Measurements from ENCODE around the gene SP4.

DNA sequence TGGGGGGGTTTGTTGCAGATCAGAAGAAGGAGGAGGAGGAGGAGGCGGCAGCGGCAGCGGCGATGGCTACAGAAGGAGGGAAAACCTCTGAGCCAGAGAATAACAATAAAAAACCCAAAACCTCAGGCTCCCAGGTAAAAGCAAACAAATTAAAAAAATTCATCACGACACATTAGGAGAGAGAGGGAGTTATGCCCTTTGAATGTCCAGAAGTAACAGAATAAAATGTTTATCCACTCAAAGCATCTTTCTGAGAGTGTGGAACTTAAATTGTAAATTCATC, 717 bp downstream of the SP4 start:
- no peak for TF ChIP-seq CTCF (conservative IDR thresholded peaks at IDR 0.05; ENCODE audit: low read length)
- TF ChIP-seq EZH2phosphoT487 (IDR thresholded peaks at IDR 0.05; ENCODE audit: borderline replicate concordance, low read depth, low read length), result no peak
